ENCODE measurements around the gene CCDC110. TPM values are rescaled to one million over a fixed set of nuclear protein-coding genes. Genes with fewer than 3 reads are reported as not detected.

The CCDC110 gene
- total RNA-seq, 2 donors from 2014 or later: 0.50 to 1.0 TPM

- no peak for DNase-seq (ENCODE audit: low spot score in 2 of 2)
- Mint-ChIP-seq H3K27ac (no peak overlapping the region), H3K36me3 (peaks cover 0 to 23% of the 10 kb centered on the region in 2 donors), H3K9me3 (peaks cover 14 to 21% of the 10 kb centered on the region in 2 donors)
- ATAC-seq: no peak
Measured at GRCh38 chr4:185488650-185489049, 17.1 kb upstream of the CCDC110 start.

- H3K27ac Mint-ChIP-seq: no peak overlapping the region
Measured at GRCh38 chr4:185481401-185481800, 9.9 kb upstream of the CCDC110 start.

GRCh38 chr4:185480016-185480732 lies 8.6 kb upstream of the CCDC110 start:
- ATAC-seq (no peak), DNase-seq (ENCODE audit: low spot score in 2 of 2) (no peak)
- peaks cover 0 to 6% of the 10 kb centered on the region in 2 donors for H3K36me3 Mint-ChIP-seq
- no peaks in the 10 kb centered on the region for H3K9me3 Mint-ChIP-seq
- no peak overlapping the region for H3K27ac Mint-ChIP-seq

More at GRCh38 chr4:185481401-185481800, 9.9 kb upstream of the CCDC110 start:
- H3K36me3 Mint-ChIP-seq: peaks cover 0 to 6% of the 10 kb centered on the region in 2 donors
- ATAC-seq (no peak), DNase-seq (ENCODE audit: low spot score in 2 of 2) (no peak)
- no peaks in the 10 kb centered on the region for H3K9me3 Mint-ChIP-seq

GRCh38 chr4:185479507-185479971 lies 8.0 kb upstream of the CCDC110 start:
- peaks cover 0 to 6% of the 10 kb centered on the region in 2 donors for H3K36me3 Mint-ChIP-seq
- no peaks in the 10 kb centered on the region for H3K9me3 Mint-ChIP-seq
- DNase-seq (ENCODE audit: low spot score in 2 of 2): peak in 1 of 2 donors; percentile 19
- no peak overlapping the region for H3K27ac Mint-ChIP-seq
- ATAC-seq: peak; percentile 82 to 99

- Mint-ChIP-seq H3K36me3 (peaks cover 0 to 6% of the 10 kb centered on the region in 2 donors), H3K27ac (no peak overlapping the region), H3K9me3 (no peaks in the 10 kb centered on the region)
- DNase-seq (ENCODE audit: low spot score in 2 of 2) (no peak), ATAC-seq (no peak)
Measured at GRCh38 chr4:185473247-185473646, 1.7 kb upstream of the CCDC110 start.

- ATAC-seq (no peak), DNase-seq (ENCODE audit: low spot score in 2 of 2) (no peak)
- H3K36me3 Mint-ChIP-seq: peaks cover 0 to 6% of the 10 kb centered on the region in 2 donors
- H3K27ac Mint-ChIP-seq: peak overlapping the region in 1 of 2 donors; percentile 1
- no peaks in the 10 kb centered on the region for H3K9me3 Mint-ChIP-seq
Measured at GRCh38 chr4:185472103-185472542, 590 bp upstream of the CCDC110 start.

- peak; percentile 10 to 22 for ATAC-seq
- Mint-ChIP-seq H3K27ac (no peak overlapping the region), H3K9me3 (no peaks in the 10 kb centered on the region), H3K36me3 (no peaks in the 10 kb centered on the region)
- peak; percentile 36 to 62 for DNase-seq (ENCODE audit: low spot score in 2 of 2)
Measured at GRCh38 chr4:185470501-185471195, 885 bp downstream of the CCDC110 start.

GRCh38 chr4:185469580-185470154 lies 1.9 kb downstream of the CCDC110 start:
- H3K36me3 Mint-ChIP-seq: no peaks in the 10 kb centered on the region
- no peak overlapping the region for H3K27ac Mint-ChIP-seq

GRCh38 chr4:185468999-185469398 lies 2.5 kb downstream of the CCDC110 start:
- no peak for DNase-seq (ENCODE audit: low spot score in 2 of 2)
- H3K36me3 Mint-ChIP-seq: no peaks in the 10 kb centered on the region
- no peak overlapping the region for H3K27ac Mint-ChIP-seq
- no peaks in the 10 kb centered on the region for H3K9me3 Mint-ChIP-seq
- ATAC-seq: no peak

More at GRCh38 chr4:185469580-185470154, 1.9 kb downstream of the CCDC110 start:
- no peak for ATAC-seq
- no peak for DNase-seq (ENCODE audit: low spot score in 2 of 2)
- no peaks in the 10 kb centered on the region for H3K9me3 Mint-ChIP-seq

- Mint-ChIP-seq H3K27ac (no peak overlapping the region), H3K36me3 (no peaks in the 10 kb centered on the region), H3K9me3 (no peaks in the 10 kb centered on the region)
- DNase-seq (ENCODE audit: low spot score in 2 of 2) (no peak), ATAC-seq (no peak)
Measured at GRCh38 chr4:185467991-185468390, 3.5 kb downstream of the CCDC110 start.

- Mint-ChIP-seq H3K27ac (no peak overlapping the region), H3K9me3 (no peaks in the 10 kb centered on the region), H3K36me3 (no peaks in the 10 kb centered on the region)
- ATAC-seq (no peak), DNase-seq (ENCODE audit: low spot score in 2 of 2) (no peak)
Measured at GRCh38 chr4:185467101-185467500, 4.4 kb downstream of the CCDC110 start.

GRCh38 chr4:185465707-185466106 lies 5.8 kb downstream of the CCDC110 start:
- DNase-seq (ENCODE audit: low spot score in 2 of 2) (no peak), ATAC-seq (no peak)
- H3K36me3 Mint-ChIP-seq: no peaks in the 10 kb centered on the region
- H3K27ac Mint-ChIP-seq: no peak overlapping the region
- no peaks in the 10 kb centered on the region for H3K9me3 Mint-ChIP-seq

GRCh38 chr4:185464887-185465286 lies 6.6 kb downstream of the CCDC110 start:
- no peak for ATAC-seq
- H3K36me3 Mint-ChIP-seq: no peaks in the 10 kb centered on the region
- DNase-seq (ENCODE audit: low spot score in 2 of 2): no peak
- no peaks in the 10 kb centered on the region for H3K9me3 Mint-ChIP-seq
- no peak overlapping the region for H3K27ac Mint-ChIP-seq

GRCh38 chr4:185464183-185464582 lies 7.3 kb downstream of the CCDC110 start:
- Mint-ChIP-seq H3K9me3 (no peaks in the 10 kb centered on the region), H3K27ac (no peak overlapping the region), H3K36me3 (no peaks in the 10 kb centered on the region)
- no peak for ATAC-seq
- no peak for DNase-seq (ENCODE audit: low spot score in 2 of 2)

GRCh38 chr4:185463541-185463940 lies 8.0 kb downstream of the CCDC110 start:
- Mint-ChIP-seq H3K27ac (no peak overlapping the region), H3K9me3 (no peaks in the 10 kb centered on the region), H3K36me3 (no peaks in the 10 kb centered on the region)
- no peak for ATAC-seq
- DNase-seq (ENCODE audit: low spot score in 2 of 2): no peak

- ATAC-seq (no peak), DNase-seq (ENCODE audit: low spot score in 2 of 2) (no peak)
- H3K9me3 Mint-ChIP-seq: no peaks in the 10 kb centered on the region
- H3K36me3 Mint-ChIP-seq: no peaks in the 10 kb centered on the region
- no peak overlapping the region for H3K27ac Mint-ChIP-seq
Measured at GRCh38 chr4:185461565-185461964, 10.0 kb downstream of the CCDC110 start.

GRCh38 chr4:185457136-185457535 lies 14.4 kb downstream of the CCDC110 start:
- DNase-seq (ENCODE audit: low spot score in 2 of 2) (no peak), ATAC-seq (no peak)
- Mint-ChIP-seq H3K27ac (no peak overlapping the region), H3K36me3 (no peaks in the 10 kb centered on the region), H3K9me3 (no peaks in the 10 kb centered on the region)

Measured in activated naive CD4-positive, alpha-beta T cell treated with anti-CD3 and anti-CD28 coated beads, Interleukin-2, amount 50 U/mL, for 72 hours (primary cell).